Frontal cortex (tissue), 4 donors: Measurements from ENCODE around the gene FBXW7. TPM values are rescaled to one million over a fixed set of nuclear protein-coding genes. Genes with fewer than 3 reads are reported as not detected.

ENCODE experiments used
- DNase-seq, 2 donors: peaks; one replicate each; pipeline ENCODE4 v3.0.0; 2012; ENCODE audit warnings: low spot score in 2 of 2
- FAIRE-seq: peaks from 2 replicates; lab custom pipeline; 2012; peaks lifted over from hg19 to GRCh38; lab: Jason Lieb, UNC
- total RNA-seq: library from RNA; depleted of rRNA; stranded (reverse); fragments of >200 nt; gene quantifications from one replicate; pipeline ENCODE4 v1.2.3, GENCODE V29; 2014
- donor health status: control.
- donor health status: control.
- donor health status: control.

Gene FBXW7
- total RNA-seq, 1 donor from 2014 or later: 433 TPM

DNA sequence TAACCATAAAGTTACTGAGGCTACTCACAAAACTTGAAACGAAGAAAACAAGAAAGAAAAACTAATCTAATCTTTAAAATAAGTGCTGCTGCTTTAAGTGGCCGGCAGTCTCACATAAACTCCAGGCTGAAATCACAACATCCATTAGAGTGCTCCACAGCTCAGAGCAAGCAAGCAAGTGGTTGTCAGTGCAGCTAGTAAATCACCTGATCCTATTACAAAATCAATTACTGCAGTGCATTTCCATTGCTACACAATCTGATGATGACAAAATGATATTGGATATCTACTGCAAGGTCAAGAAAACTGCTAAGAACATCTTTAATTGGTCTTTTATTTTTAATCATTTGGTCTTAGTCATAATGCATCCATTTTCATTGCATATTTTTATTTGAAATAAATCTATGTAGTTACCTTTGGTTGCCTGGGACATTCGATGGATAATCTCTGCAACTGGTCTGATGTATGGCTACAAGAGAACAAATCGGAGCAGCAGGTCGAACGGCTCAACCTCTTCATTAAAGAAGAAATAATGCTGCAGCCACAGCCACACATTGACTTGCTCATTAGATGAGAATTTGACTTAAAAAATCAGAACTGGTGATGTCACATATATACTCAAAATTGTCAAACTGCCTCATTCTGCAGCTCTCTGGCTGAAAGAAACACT is 87.7 kb downstream of the FBXW7 start:
- FAIRE-seq (no peak), DNase-seq (no peak)

DNA sequence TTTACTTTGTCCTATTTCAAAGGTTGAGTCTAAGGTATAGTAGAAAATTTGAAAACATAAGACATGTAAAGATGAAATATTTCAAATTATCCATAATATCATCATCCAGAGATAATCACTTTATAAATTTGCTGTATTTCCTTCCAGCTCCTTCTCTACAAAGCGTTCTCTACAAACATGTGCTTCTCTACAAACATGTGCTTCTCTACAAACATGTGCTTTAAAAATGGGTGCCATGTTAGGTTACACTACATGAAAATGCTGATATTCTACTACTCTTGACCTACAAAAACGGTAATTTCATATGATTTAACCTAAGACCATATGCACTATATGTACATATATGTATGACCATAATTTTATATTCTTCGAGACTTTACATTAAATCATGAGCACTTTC is 92.0 kb downstream of the FBXW7 start:
- FAIRE-seq: no peak
- DNase-seq: no peak

DNA sequence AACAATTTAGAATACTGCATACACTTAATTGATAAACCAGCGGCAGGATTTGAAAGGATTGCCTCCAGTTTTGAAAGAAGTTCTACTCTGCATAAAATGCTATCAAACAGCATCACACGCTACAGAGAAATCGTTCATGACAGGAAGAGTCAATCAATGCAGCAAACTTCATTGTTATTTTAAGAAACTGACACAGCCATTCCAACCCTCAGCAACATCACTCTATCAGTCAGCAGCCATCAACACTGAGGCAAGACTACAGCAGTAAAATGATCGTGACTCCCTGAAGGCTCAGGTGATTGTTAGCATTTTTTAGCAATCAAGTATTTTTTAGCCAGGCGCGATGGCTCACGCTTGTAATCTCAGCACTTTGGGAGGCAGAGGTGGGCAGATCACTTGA is 98.3 kb downstream of the FBXW7 start:
- FAIRE-seq (no peak), DNase-seq (no peak)

DNA sequence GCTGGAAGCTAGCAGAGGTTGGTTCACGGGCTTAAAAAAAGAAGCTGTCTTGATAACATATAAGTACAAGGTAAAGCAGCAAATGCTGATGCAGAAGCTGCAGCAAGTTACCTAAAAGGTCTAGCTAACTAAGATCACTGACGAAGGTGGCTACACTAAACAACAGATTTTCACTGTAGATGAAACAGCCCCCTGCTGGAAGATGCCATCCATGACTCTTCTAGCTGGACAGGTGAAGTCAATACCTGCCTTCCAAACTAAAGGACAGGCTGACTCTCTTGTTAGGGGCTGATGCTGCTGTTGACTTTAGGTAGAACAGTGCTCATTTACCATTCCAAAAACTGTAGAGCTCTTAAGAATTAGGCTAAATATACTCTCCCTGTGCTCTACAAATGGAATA is 99.5 kb downstream of the FBXW7 start:
- FAIRE-seq (no peak), DNase-seq (no peak)

DNA sequence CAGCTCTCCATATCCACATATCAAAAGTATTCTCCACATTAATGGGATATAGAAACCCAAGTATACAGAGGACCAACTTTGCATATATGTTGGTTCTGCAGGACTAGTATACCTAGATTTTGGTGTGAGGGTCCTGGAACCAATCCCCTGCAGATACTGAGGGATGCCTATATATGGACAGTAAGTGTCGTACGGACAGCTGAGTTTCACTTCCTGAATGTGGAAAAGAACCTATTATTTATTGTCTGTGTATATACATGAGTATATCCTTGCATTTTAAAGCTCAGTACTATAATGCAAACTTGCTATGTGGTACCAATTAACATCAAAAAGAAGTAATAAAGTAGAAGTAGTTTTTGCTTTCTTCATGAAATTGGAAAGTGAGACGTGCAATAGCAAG is 101.9 kb downstream of the FBXW7 start:
- FAIRE-seq (no peak), DNase-seq (no peak)

DNA sequence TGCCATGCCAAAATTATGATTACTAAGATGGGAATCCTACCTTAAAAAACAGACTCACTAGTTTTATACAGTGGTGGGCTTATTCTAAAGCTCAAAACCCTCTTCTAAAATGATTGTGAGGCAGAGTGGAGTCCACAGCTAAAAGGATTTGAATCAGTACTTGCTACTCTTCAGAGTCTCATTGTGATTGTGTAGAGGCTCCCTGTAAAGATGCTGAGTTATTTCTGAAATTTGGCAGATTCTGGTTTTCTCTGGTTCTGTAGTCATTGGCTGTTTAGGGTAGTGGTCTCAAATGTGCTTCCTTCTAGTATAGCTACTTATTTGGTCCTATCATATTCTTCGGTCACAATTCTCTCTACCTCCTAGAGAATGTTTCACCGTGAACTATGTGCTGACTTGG is 104.1 kb downstream of the FBXW7 start:
- FAIRE-seq: no peak
- DNase-seq: no peak

DNA sequence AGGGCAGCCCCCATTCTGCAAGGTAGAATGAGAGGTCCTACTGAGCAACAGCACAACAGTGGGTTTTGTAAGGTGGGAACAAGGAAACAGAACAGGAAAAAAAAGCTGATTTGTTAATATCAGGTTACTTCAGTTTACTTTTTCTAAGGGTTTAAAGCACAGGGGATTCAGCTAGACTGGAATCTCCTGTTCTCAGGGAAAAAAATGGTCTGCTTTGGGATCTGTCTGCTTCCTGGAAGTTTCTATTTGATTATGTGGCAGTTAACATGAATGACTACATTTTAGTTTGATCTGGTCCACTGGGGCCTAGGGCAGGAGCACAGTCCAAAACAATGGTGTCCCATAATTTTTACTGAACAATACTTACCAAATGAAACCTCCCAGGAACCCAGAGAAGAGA is 104.6 kb downstream of the FBXW7 start:
- DNase-seq (no peak), FAIRE-seq (no peak)

DNA sequence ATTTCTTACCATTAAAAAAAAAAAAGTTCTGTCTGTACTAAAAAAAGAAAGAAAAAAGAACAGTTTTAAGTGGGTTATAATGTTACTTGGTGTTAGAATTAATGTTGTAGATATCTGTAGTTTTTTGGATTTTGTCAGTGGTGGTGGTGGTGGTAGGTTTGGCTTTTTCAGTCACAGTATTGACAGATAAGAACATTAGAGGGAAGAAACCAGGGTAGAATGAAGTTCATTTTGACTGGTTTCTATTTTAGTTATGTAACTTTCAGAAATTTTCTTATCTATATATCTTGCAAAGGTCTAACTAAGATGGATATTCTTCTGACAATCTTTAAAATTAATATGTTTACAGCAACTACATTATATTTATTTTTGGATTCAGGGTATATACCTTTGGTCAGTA is 105.4 kb downstream of the FBXW7 start:
- peak; percentile 31 for FAIRE-seq
- no peak for DNase-seq

DNA sequence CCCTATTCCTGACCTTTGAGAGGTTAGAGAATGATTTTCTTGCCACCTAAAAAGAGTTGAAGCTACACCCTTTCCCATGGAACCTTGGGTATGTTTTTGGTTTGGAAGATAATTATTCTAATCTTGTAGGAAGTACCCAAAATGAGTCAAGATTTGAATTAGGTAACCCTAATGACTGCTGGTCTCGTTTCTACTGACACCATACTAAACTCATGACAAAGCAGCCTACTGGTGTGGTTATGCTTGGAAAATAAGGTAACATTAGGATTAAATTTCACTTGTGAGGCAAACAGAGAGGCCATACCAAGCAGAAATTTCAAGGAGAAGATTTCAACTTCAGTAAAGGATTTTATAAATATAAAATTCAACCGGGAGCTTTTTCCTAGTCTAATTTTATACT is 107.9 kb downstream of the FBXW7 start:
- no peak for FAIRE-seq
- DNase-seq: no peak

DNA sequence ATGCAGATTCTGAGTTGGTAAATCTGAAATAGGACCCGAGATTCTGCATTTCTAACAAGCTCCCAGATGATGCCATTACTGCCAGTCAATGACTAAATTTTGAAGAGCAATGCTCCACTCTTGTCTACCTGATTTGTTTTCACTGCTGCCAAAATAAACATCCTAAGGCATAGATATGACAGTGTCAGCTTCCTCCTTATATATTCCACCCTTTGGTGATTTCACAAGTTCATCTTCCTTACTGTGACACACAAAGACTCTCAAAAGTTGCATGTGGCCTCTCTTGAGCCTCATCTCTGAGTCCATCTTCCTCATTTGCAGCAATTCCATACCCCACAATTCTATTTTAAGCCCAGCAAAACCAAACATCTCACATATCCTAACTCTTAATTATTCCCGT is 110.9 kb downstream of the FBXW7 start:
- FAIRE-seq: no peak
- DNase-seq: no peak

DNA sequence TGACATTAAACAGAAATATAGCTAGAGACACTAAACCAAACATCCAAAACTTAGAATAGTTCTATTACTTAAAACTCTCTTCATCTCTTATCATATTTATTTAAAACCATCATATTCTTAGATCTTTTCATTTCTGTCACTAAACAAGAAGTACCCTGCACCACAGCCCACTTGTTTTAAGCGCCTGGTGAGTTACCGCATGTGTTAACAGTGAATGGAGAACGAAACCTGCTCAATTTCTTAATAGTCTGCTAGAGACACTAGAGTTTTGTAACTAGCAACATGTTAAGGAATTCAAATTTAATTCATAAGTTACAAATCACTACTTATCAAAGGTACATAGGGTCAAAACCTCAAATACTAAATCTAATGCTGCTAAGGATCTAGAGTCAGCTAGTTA is 111.5 kb downstream of the FBXW7 start:
- peak; percentile 31 for FAIRE-seq

DNA sequence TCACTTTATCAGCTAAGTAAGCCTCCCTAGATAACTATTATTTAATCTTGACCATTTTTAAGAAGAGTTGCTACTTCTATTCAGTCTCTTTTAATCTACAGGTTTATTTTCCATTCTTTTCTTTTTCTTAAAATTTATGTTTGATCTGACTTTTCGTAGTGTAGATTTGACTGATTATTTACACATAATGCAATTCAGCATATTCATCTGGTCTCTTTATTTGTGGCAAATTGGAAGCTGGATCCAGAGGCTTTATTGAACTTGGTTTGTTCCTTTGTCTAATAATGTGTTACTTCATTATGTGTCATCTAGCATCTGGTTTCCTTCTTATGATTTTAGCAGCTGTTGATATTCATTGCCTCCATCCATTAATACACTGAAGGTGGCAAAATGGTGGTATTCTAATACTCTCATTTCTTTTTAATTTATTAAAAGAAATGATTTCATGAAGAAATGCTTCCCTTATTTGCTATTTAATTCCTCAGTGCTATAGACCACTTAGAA is 113.0 kb downstream of the FBXW7 start:
- no peak for DNase-seq
- no peak for FAIRE-seq

More for the DNA sequence above, 111.5 kb downstream of the FBXW7 start:
- DNase-seq: no peak

DNA sequence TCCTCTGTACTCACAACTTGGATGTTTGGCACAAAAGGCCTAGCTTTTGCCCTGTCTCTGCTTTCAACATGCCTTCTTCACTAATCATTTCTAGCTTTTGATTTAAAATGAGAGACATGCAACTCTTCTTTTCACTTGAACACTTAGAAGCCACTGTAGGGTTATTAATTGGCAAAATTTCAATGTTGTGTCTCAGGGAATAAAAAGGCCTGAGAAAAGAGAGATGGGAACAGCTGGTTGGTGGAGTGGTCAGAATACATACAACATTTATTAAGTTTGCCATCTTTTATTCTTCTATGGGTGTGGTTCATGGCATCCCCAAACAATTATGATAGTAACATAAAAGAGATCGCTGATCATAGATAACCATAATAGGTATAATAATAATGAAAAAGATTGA is 114.3 kb downstream of the FBXW7 start:
- DNase-seq (no peak), FAIRE-seq (no peak)

DNA sequence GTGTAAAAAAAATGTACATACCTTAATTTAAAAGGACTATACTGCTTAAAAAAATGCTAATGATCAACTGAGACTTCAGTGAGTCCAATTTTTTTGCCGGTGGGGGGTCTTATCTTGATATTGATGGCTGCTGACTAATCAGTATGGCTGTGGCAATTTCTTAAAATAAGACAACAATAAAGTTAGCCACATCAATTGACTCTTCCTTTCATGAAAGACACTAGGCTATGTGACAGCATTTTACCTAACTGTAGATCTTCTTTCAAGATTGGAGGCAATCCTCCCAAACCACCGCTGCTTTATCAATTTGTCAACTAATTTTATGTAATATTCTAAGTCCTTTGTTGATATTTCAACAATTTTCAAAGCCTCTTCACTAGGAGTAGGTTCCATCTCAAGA is 116.1 kb downstream of the FBXW7 start:
- no peak for DNase-seq
- no peak for FAIRE-seq

DNA sequence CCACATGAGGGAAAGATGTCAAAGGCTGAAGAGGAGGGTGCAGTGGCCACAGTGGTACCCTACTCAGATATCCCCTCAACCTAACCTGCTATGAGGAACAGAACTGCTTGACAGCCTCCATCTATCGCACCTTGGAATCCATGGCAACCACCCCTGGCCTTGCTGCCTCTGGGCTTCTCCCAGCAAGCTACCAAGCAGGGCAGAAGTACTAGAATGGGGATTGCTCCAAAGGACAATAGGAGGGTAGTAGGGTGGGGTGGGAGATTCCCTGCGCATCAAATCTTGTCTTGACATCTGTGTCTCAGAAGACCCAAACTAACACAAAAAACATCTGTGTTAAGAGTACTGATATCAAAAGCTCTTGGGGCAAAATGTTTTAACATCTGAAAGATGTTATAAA is 118.2 kb downstream of the FBXW7 start:
- no peak for FAIRE-seq
- no peak for DNase-seq

DNA sequence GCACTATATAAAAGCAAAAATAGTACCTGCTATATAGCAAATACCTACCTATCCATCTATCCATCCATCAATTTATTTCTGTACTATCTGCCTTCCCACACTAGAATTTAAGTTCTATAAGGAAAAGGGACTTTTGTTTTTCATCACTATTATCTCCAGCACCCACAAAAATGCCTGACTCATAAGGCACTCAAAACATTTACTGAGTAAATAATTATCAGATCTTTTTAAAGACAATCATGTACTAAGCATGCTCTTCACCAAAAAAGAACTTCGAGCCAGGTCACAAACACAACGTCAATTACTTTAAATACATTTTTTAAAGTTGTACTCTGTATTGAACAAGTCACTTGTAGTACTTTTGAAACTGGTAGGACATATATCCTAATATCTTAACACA is 119.9 kb downstream of the FBXW7 start:
- FAIRE-seq (no peak), DNase-seq (no peak)

DNA sequence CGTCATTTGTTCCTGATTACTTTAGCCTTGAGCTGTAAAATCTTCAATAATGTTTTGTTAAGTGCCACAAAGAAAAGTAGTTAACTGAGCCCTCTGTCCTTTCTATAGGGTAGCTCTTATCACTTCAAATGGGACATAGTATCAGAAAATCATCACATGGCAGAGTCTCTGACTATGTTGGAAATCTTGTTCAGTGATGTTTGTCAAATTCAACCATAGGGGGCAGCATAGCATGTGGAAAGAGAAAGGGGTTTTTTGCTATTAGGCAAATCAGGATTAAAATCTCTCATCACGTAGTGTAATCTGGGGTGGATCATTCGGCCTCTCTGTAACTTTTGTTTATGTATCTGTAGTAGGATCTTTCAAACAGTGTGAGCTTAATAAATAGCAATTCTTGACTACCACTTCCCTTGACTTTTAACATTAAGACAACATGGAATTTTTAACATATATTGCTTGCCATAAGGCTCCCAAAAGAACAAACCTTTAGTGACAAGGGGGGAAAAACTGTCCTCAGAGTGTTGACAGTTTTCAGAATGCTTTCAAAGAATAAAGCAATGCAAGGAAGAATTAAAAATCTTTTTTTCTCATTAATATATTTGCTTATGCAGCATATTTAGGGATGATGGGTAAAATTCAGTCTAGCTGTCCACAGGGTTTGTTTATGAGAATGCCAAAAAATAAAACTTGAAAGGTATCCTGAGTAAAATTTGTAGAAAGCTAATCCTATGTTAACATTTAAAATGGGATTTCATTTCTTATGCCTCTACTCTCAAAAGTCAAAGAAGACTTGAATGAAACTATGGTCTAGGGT is 127.2 kb downstream of the FBXW7 start:
- DNase-seq (peak in 1 of 2 donors; percentile 5), FAIRE-seq (no peak)

DNA sequence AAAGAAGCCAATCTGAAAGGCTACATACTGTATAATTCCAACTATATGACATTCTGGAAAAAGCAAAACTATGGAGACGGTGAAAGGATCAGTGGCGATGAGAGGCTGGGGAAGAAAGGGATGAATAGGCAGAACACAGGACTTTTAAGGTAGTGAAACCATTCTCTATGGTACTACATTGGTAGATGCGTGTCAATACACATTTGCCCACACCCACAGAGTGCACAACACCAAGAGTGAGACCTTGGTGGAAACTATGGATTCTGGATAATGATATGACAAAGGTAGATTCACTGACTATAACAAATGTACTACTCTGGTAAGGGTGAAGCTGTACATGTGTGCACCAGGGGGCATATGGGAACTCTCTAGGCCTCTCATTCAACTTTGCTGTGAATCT is 134.5 kb downstream of the FBXW7 start:
- DNase-seq (no peak), FAIRE-seq (no peak)

DNA sequence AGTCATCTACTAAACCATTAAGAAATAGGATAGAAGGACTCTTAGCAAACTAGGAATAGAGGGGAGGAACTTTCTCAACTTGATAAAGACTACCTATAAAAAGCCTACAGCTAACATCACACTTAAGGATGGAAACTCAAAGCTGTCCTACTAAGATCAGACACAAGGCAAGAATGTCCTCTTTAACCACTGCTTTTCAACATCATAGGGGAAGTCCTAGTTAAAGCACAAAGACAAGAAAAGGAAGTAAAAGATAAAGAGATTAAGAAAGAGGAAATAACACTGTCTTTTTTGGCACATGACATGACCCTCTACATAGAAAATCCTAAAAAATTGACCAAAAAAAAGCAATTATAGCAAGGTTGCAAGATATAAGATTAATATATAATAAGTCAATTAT is 136.6 kb downstream of the FBXW7 start:
- DNase-seq (no peak), FAIRE-seq (no peak)

DNA sequence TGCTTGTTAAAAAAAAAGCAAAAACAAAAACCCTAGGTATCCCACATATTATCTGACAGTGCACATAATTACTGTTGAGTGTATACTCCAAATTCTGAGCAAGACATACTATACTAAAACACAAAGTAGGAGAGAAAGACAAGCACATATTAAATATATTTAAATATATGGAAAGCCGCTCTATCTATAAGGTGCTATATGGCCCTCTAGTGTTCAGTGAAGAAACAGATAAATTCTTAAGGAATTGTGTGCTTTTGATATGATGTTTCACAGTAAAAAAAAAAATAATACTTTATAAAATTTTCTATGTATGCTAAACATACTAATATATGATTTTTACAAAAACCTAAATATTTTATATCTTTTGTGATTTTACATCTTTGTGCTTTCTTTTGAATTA is 137.8 kb downstream of the FBXW7 start:
- peak; percentile 95 for FAIRE-seq
- DNase-seq: no peak

DNA sequence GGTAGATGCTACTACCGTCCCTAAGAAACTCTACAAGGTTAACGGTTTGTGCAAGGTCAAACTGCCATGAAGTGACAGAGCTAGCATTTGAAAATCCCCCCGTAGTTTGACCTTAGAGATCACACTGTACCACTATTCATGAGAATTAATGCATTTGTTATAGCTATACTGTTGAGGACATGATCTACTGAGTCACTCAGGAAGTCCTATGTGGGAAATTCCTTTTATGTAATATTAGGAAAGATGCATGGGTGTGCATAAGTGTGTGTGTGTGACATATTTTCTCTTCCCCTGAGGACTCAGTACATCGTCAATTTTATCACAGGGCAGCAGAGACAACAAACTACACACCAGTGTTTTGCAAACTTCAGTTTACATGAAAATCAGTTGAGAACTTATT is 141.1 kb downstream of the FBXW7 start:
- FAIRE-seq: no peak
- no peak for DNase-seq

DNA sequence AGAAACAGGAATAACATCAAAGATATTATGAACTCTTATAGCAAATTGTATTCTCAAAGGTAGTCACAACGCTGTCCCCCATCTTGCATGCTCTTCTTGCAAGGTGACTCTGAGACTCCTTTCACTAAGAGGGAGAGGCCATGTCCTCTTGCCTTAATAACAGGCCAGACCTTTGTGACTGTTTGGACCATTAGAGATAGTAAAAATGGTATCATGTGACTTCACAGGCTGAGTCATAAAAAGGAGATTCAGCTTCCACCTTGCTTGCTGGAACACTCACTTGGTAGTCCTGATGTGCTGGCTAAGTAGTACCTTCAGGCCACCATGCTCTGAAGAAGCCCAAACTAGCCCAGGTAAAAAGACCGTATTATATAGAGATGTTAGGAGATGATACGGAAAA is 143.8 kb downstream of the FBXW7 start:
- DNase-seq (no peak), FAIRE-seq (no peak)
